Adrenal gland (tissue), 5 donors: ENCODE data around the gene HEATR5B.

Source experiments
- POLR2A ChIP-seq, 2 donors: fragments of 450-650 bp; IDR thresholded peaks; one replicate each; pipeline ENCODE4 v1.6.1; 2017; ENCODE audit warnings: antibody characterized with exemption in 2 of 2, mild to moderate bottlenecking in 2 of 2, moderate library complexity in 1 of 2
- TF ChIP-seq, protein P1 (sequence below), 6 experiments: fragments of 450-650 bp in 4 of 6; fragments of 200-600 bp in 2 of 6; sonication (generic) in 1 of 6; IDR thresholded peaks; 1 replicate in 5 of 6; 2 replicates in 1 of 6; pipeline versions ENCODE4 v1.5.1 to v1.8.0; 2016 to 2021; ENCODE audit warnings: antibody characterized with exemption in 6 of 6, mild to moderate bottlenecking in 2 of 6, moderate library complexity in 1 of 6
- donor health status: DM: no; HTN: no; CAD: no.

DNA sequence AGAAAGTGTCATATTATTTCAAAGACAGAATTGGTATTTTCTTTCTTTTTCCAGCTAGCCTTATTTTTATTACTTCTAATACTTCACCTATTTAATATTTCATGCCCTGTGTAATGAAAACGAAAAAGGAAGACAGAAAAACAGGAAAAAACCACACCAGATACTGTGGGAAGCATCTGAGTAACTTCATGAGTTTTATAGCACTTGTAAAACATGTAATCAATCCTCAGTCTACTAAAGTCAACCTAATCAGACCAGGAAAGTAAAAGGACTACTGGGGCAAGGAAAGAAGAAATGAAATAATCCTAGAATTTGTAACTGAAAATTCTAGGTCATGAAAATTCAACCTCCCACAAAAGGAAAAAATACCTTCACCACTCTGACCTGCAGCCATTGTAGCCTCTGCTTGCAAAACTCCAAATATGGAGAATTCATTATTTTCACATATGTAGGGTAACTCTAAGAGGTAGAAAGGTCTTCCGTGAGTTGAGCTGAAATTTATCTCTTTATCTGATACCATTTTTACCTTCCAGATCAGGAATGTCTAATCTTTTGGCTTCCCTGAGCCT is 83.1 kb downstream of the HEATR5B start:
- TF ChIP-seq, protein P1, sequence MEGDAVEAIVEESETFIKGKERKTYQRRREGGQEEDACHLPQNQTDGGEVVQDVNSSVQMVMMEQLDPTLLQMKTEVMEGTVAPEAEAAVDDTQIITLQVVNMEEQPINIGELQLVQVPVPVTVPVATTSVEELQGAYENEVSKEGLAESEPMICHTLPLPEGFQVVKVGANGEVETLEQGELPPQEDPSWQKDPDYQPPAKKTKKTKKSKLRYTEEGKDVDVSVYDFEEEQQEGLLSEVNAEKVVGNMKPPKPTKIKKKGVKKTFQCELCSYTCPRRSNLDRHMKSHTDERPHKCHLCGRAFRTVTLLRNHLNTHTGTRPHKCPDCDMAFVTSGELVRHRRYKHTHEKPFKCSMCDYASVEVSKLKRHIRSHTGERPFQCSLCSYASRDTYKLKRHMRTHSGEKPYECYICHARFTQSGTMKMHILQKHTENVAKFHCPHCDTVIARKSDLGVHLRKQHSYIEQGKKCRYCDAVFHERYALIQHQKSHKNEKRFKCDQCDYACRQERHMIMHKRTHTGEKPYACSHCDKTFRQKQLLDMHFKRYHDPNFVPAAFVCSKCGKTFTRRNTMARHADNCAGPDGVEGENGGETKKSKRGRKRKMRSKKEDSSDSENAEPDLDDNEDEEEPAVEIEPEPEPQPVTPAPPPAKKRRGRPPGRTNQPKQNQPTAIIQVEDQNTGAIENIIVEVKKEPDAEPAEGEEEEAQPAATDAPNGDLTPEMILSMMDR (IDR thresholded peaks at IDR 0.05) = no peak
- no peak for TF ChIP-seq POLR2A (IDR thresholded peaks at IDR 0.05)
